AG10803 (cell line): ENCODE measurements around the gene GRK2.

Experiments
- DNase-seq: peaks from one replicate; pipeline ENCODE4 v3.0.0; 2010; ENCODE audit warnings: low read depth
- H3K4me3 ChIP-seq: 2 replicates; pipeline ENCODE4 v1.5.1; 2011; ENCODE audit warnings: mild to moderate bottlenecking, low read length, control low read depth
- TF ChIP-seq, protein P1 (sequence below): conservative IDR thresholded peaks from 2 replicates; pipeline ENCODE4 v1.5.1; 2011; ENCODE audit warnings: mild to moderate bottlenecking, low read length, control low read depth, inconsistent platforms

GRK2 gene

DNA sequence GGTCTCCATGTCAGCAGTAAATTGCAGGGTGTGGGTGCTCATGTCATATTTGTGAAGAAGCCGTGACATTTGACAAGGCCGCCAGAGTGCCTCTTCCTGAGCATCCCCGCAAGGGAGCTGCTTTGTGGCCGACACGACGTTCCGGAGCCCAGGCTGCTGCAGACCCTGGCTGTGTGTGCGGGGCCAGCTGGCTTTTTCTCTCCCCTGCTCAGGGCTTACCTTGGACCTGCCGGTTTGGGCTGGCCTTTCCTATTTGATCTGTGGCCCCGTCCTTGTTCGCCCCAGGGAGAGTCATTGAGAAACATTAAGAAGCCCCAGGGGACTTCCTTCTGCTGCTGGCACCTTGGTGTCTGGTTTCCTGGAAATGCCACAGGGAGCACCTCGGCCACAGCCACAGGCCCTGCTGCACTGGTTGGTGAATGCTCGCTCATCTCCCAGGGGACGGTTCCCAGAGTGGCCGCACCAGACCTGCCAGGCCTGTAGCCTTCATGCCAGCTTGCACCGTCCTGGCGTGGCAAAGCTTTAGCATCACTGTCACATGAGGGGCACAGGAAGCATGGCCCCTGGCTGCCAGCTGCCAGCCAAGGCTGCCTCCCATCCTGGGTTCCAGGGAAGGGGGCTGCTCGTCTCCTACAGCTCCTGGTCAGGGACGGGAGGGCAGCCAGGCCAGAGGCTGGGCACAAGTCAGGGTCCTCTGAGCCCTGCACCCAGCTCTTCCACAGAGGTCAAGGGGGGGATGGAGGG lies 5.4 kb downstream of the GRK2 start:
- DNase-seq = no peak
- TF ChIP-seq, protein P1, sequence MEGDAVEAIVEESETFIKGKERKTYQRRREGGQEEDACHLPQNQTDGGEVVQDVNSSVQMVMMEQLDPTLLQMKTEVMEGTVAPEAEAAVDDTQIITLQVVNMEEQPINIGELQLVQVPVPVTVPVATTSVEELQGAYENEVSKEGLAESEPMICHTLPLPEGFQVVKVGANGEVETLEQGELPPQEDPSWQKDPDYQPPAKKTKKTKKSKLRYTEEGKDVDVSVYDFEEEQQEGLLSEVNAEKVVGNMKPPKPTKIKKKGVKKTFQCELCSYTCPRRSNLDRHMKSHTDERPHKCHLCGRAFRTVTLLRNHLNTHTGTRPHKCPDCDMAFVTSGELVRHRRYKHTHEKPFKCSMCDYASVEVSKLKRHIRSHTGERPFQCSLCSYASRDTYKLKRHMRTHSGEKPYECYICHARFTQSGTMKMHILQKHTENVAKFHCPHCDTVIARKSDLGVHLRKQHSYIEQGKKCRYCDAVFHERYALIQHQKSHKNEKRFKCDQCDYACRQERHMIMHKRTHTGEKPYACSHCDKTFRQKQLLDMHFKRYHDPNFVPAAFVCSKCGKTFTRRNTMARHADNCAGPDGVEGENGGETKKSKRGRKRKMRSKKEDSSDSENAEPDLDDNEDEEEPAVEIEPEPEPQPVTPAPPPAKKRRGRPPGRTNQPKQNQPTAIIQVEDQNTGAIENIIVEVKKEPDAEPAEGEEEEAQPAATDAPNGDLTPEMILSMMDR = no peak
- H3K4me3 ChIP-seq = no peak overlapping the region

DNA sequence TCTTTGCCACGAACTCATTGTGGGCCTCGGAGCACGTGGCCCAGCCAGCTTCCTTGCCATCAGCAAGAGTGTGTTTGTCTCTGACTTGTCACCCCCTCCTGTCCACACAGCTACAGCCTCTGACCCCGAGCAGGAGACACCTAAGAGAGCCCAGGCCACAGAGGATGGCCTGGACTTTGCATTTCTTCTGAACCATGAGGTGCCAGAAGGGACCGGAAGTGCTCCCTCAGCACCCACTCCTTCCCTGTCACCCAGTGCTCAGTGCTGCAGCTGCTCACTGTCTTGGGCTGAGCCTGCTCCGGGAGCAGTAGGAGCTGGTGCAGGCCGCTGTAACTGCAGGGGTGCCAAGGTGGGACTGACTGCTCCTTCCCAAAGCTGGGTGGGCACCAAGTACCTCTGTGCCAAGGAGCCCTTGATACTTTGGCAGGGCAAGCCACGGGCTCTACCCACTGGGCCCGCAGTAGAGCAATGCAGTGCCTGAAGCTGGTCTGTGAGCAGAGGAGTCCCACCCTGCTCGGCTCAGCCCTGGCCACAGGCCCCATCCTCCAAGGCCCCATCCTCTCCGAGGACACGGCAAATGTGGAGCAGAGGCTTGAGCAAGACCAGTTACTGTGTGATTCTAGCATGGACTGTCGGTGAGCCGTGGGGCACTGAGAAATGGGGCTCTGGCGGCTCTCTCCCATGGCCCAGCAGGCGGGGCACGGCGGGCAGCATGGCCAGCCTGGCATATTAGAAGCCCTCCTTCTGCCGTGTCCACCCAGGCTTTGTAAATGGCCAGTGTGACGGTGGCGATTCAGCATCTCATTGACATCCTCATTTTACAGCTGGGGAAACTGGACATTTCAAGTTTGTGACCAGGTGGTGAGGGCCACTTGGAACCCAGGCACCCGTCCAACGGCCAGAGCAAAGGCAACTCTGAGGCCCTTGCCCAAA lies 6.3 kb downstream of the GRK2 start:
- TF ChIP-seq, protein P1 = no peak
- no peak for DNase-seq
- no peak overlapping the region for H3K4me3 ChIP-seq

DNA sequence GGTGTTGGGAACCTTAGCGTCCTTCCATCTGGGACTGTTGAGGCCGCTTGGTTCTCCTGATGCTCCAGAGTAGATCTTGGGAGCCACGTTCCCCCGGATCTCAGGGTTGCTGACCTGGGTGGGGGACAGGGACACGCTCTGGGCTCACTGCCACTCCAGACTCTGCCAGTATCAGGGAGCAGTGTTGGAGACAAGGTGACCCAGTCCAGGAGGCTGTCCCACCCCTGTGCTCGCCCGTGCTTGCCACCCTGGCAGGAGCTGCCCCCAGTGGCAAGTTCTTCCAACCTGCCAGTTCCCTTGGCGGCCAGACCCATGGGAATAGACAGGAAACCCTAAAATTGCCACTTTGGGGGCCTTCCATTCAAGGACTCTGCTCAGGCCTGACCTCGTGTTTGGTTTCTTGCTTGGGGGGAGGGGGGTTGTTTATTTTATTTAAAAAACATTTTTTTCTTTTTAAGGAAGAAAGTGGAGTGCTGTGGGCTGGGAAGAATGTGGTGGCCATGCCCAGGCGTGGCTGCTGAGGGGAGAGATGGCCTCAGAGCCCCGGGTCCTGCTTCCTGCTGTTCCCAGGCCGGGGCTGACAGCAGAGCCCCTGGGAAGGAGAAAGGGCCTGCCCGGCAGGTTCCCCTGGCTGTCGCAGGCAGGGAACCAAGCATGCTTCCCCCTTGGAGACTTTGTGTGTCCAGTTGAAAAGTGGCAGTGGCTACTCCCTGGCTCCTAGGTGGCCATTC lies 7.2 kb downstream of the GRK2 start:
- TF ChIP-seq, protein P1 = no peak
- no peak overlapping the region for H3K4me3 ChIP-seq
- no peak for DNase-seq

DNA sequence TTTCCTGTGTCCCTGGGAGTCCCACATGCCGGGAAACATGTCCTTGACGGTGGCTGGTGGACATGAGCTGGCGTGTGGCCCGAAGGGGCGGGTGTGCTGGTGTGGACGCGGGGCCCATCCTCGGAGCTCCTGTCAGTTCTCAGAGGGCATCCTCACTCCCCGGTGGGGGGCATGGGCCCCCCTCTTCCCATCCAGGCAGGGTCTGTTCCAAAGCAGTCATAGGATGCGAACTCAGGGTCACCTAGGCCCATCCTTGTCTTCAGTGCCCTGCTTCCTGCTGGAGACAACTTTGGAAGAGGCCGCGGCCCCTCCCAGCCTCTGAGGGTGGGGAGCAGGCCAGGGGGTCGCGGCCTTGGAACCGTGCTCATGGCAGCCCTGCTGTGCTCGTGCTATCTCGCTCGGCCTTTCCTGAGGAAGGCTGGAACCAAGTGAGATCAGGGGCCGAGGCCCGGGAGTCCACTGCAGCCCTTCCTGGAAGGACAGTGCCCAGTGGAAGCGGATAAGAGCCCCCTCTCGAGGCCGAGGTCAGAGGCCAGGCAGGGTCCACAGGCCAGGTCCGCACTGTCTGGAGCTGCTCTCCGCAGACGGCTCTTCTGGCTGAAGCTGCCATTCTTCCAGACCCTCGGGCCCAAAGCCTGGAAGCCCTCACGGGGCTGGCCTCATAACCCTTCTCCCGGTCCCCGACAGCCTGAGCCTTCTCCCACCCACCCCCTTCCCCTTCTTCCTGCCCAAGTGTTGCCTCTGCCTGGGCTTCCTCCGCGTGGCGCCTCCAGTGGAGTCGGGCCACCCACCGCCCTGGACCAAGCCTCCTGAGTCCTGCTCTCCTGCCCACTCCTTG lies 8.7 kb downstream of the GRK2 start:
- TF ChIP-seq, protein P1 = no peak
- DNase-seq = no peak
- H3K4me3 ChIP-seq = no peak overlapping the region

DNA sequence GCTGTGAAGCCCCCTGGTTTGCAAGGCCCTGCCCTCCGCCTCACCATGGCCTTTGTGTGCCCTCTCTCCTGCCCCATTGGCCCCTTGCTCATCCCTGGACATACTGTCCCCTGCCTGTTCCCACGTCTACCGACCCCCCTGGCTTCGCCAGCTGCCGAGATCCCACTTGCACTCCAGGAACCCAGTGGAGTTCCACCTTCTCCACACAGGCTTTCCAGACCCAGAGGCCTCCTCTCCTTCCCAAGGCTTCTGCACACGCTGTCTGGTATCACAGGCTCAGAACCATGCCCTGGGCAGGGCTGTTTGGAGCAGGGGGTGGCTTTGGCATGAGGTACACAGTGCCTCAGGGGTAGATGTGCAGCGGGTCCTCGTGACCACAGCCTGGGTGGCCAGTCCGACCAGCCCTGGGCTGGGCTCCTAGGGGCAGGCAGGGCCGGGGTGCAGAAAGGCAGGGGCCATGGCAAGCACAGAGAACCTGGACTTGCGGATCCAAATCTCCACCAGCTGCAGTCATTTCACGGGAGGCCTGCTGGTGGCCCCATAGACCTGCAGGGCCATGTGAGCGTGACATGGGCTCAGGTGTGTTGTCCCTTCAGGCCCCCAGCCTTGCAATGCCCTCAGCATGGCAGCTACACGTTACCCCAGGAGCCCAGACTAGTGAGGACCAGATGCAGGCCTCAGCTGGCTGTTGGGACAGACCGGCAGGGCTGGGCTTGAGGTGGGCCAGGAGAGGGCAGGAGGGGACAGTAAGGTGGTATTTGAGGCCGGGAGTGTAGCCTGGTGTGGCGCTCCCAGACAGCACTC lies 9.5 kb downstream of the GRK2 start:
- no peak overlapping the region for H3K4me3 ChIP-seq
- TF ChIP-seq, protein P1 = no peak
- no peak for DNase-seq
